ENCODE data around the gene C10orf105. TPM values are rescaled to one million over a fixed set of nuclear protein-coding genes. Genes with fewer than 3 reads are reported as not detected.

C10orf105 gene
- total and polyA plus RNA-seq, 2 of the 13 experiments (the other 11 are each of a cell fraction or from before 2014, with no cell fraction given) = not detected

- no peak overlapping the region for H3K9ac ChIP-seq (ENCODE audit: insufficient read depth, low read depth, low read length)
- H4K20me1 ChIP-seq (ENCODE audit: insufficient read depth, low read length) = no peaks in the 10 kb centered on the region
- DNase-seq (ENCODE audit: low spot score) (no peak), FAIRE-seq (no peak), ATAC-seq (no peak)
- peaks cover 0 to 12% of the 10 kb centered on the region in 2 experiments; a peak in 2 of 5 replicates for H3K27me3 ChIP-seq (ENCODE audit: control insufficient read depth in 1 of 2, insufficient read depth in 2 of 2, low read length in 2 of 2)
- no peaks in the 10 kb centered on the region for H3K9me3 ChIP-seq (ENCODE audit: low read length)
- H3K36me3 ChIP-seq (replicated peaks in 1 of 2; ENCODE audit: control insufficient read depth in 1 of 2, insufficient read depth in 2 of 2, low read length in 2 of 2) = no peaks in the 10 kb centered on the region
- H3K27ac ChIP-seq (ENCODE audit: extremely low read length, insufficient read depth, low read length) = no peak overlapping the region
- POLR2A ChIA-PET = no interaction called here
- TF ChIP-seq ZNF232 (CRISPR knock-in tag; IDR thresholded peaks at IDR 0.05; ENCODE audit: borderline replicate concordance) (no peak), TAF1 (CRISPR knock-in tag; IDR thresholded peaks at IDR 0.05) (no peak), ZNF670 (CRISPR knock-in tag; IDR thresholded peaks at IDR 0.05; ENCODE audit: borderline replicate concordance) (no peak), GABPB1 (CRISPR knock-in tag; IDR thresholded peaks at IDR 0.05) (no peak), NFYC (CRISPR knock-in tag; IDR thresholded peaks at IDR 0.05) (no peak), MYPOP (CRISPR knock-in tag; IDR thresholded peaks at IDR 0.05) (no peak), GTF3A (CRISPR knock-in tag; conservative IDR thresholded peaks at IDR 0.05) (no peak), BRD4 (CRISPR knock-in tag; IDR thresholded peaks at IDR 0.05) (no peak), TMF1 (CRISPR knock-in tag; IDR thresholded peaks at IDR 0.05; ENCODE audit: low read depth) (no peak), ZBTB25 (CRISPR knock-in tag; IDR thresholded peaks at IDR 0.05) (no peak), FOSL2 (CRISPR knock-in tag; IDR thresholded peaks at IDR 0.05) (no peak), ZSCAN9 (CRISPR knock-in tag; IDR thresholded peaks at IDR 0.05; ENCODE audit: borderline replicate concordance) (no peak), ZNF776 (CRISPR knock-in tag; IDR thresholded peaks at IDR 0.05) (no peak), ETV5 (CRISPR knock-in tag; IDR thresholded peaks at IDR 0.05; ENCODE audit: borderline replicate concordance) (no peak), HMGA1 (CRISPR knock-in tag; conservative IDR thresholded peaks at IDR 0.05) (no peak), YEATS4 (CRISPR knock-in tag; IDR thresholded peaks at IDR 0.05; ENCODE audit: borderline replicate concordance) (no peak), ZNF556 (CRISPR knock-in tag; IDR thresholded peaks at IDR 0.05; ENCODE audit: borderline replicate concordance) (no peak)
- no peaks in the 10 kb centered on the region for H3K79me2 ChIP-seq (ENCODE audit: insufficient read depth, low read length)
- no TSS peak for BruUV-seq (replicated peaks)
- 27% methylated on average over 3 of the region's 8 CpGs for WGBS (ENCODE audit: low lambda C conversion rate)
- no peak overlapping the region for H3K4me2 ChIP-seq (ENCODE audit: low read depth, low read length)
- no peak overlapping the region for H3K4me3 ChIP-seq (replicated peaks in 1 of 3; ENCODE audit: insufficient read depth in 1 of 3, low read depth in 2 of 3, low read length in 3 of 3)
- CTCF ChIA-PET (ENCODE audit: low intra/inter-chr PET ratio, low total read pairs) = no interaction called here
- in situ Hi-C loops (cut with HindIII; ENCODE audit: extremely low pct_ligation_motif_present, low pct_unique_long_range_greater_than_20kb) (no loop called here), intact Hi-C loops (cut with micrococcal nuclease; ENCODE audit: unreplicated experiment) (no loop called here)
- peaks cover 17% of the 10 kb centered on the region; the same call in 1 of the 2 replicates for H3K4me1 ChIP-seq (ENCODE audit: insufficient read depth, low read length)
- H2AFZ ChIP-seq (ENCODE audit: low read length) = no peak overlapping the region
These were observed 25.5 kb upstream of the C10orf105 start for GRCh38 chr10:71744897-71745663.
